WTC11 (cell line): ENCODE data around the gene PCSK4. TPM values are rescaled to one million over a fixed set of nuclear protein-coding genes. Genes with fewer than 3 reads are reported as not detected.

Experiments
- ATAC-seq: fragments of 200-7000 bp; cut with Tn5 transposase; 2 replicates; pipeline ENCODE4 v1.10.0; 2021; ENCODE audit warnings: mild to moderate bottlenecking, moderate library complexity
- CTCF ChIA-PET: fragments of 300-600 bp; sonication (Branson Sonifier 250); formaldehyde crosslinking; loops from one replicate; lab custom pipeline; 2021; ENCODE audit warnings: antibody characterized with exemption; lab: Charles Lee
- POLR2A ChIA-PET: fragments of 350-600 bp; sonication (Branson Sonifier 250); formaldehyde crosslinking; loops from one replicate; lab custom pipeline; 2021; ENCODE audit warnings: antibody characterized with exemption; lab: Charles Lee
- DNase-seq: peaks from one replicate; pipeline ENCODE4 v3.0.0; 2021; ENCODE audit warnings: low spot score
- H3K27ac Mint-ChIP-seq: 2 replicates; pipeline ENCODE4 v1.8.0; 2021; ENCODE audit warnings: mixed read lengths
- H3K27me3 Mint-ChIP-seq: 2 replicates; pipeline ENCODE4 v1.8.0; 2021; ENCODE audit warnings: low read depth, mild to moderate bottlenecking, moderate library complexity, mixed read lengths
- H3K36me3 Mint-ChIP-seq: 2 replicates; pipeline ENCODE4 v1.8.0; 2021; ENCODE audit warnings: mixed read lengths
- H3K4me1 Mint-ChIP-seq: 2 replicates; pipeline ENCODE4 v1.8.0; 2022; ENCODE audit warnings: mixed read lengths
- H3K4me3 Mint-ChIP-seq: 2 replicates; pipeline ENCODE4 v1.8.0; 2021; ENCODE audit warnings: mild to moderate bottlenecking, moderate library complexity, mixed read lengths
- H3K9me3 Mint-ChIP-seq: 2 replicates; pipeline ENCODE4 v1.8.0; 2021; ENCODE audit warnings: mixed read lengths
- ARID4B ChIP-seq: sonication (generic); formaldehyde crosslinking; IDR thresholded peaks from 2 replicates; pipeline ENCODE4 v1.8.0; 2023; ENCODE audit warnings: missing genetic modification reagents, mild to moderate bottlenecking, borderline replicate concordance
- ATF6 ChIP-seq: sonication (generic); formaldehyde crosslinking; IDR thresholded peaks from 2 replicates; pipeline ENCODE4 v1.8.1; 2023; ENCODE audit warnings: mild to moderate bottlenecking, missing genetic modification reagents
- CREM ChIP-seq: sonication (generic); formaldehyde crosslinking; IDR thresholded peaks from 2 replicates; pipeline ENCODE4 v1.8.1; 2022; ENCODE audit warnings: mild to moderate bottlenecking, missing genetic modification reagents, moderate library complexity
- ELF4 ChIP-seq: sonication (generic); formaldehyde crosslinking; IDR thresholded peaks from 2 replicates; pipeline ENCODE4 v1.8.1; 2022; ENCODE audit warnings: low read depth, mild to moderate bottlenecking, moderate library complexity, missing genetic modification reagents
- FOXP1 ChIP-seq: sonication (generic); formaldehyde crosslinking; IDR thresholded peaks from 2 replicates; pipeline ENCODE4 v1.8.0; 2022; ENCODE audit warnings: missing genetic modification reagents, mild to moderate bottlenecking, moderate library complexity, borderline replicate concordance
- GTF2I ChIP-seq: fragments of 250-450 bp; sonication (Bioruptor Pico); conservative IDR thresholded peaks from 2 replicates; pipeline ENCODE4 v1.4.0; 2021; ENCODE audit warnings: mild to moderate bottlenecking
- HMGXB4 ChIP-seq: sonication (generic); formaldehyde crosslinking; IDR thresholded peaks from 2 replicates; pipeline ENCODE4 v1.8.1; 2023; ENCODE audit warnings: mild to moderate bottlenecking, moderate library complexity, missing genetic modification reagents
- MXD4 ChIP-seq: fragments of 250-450 bp; sonication (Bioruptor Pico); IDR thresholded peaks from 2 replicates; pipeline ENCODE4 v1.8.0; 2021; ENCODE audit warnings: mild to moderate bottlenecking, moderate library complexity, borderline replicate concordance
- NR2C2 ChIP-seq: sonication (generic); formaldehyde crosslinking; IDR thresholded peaks from 2 replicates; pipeline ENCODE4 v1.8.0; 2022; ENCODE audit warnings: mild to moderate bottlenecking, missing genetic modification reagents
- SMAD3 ChIP-seq: sonication (generic); formaldehyde crosslinking; IDR thresholded peaks from 2 replicates; pipeline ENCODE4 v1.8.0; 2022; ENCODE audit warnings: missing genetic modification reagents, mild to moderate bottlenecking, borderline replicate concordance
- SP1 ChIP-seq: sonication (generic); formaldehyde crosslinking; conservative IDR thresholded peaks from 2 replicates; pipeline ENCODE4 v1.8.1; 2022; ENCODE audit warnings: missing genetic modification reagents
- ZNF532 ChIP-seq: fragments of 250-450 bp; sonication (Bioruptor Pico); IDR thresholded peaks from 2 replicates; pipeline ENCODE4 v1.9.0; 2021; ENCODE audit warnings: mild to moderate bottlenecking, borderline replicate concordance
- ZNF671 ChIP-seq: fragments of 250-450 bp; sonication (Bioruptor Pico); IDR thresholded peaks from 2 replicates; pipeline ENCODE4 v1.8.0; 2021; ENCODE audit warnings: mild to moderate bottlenecking
- ZSCAN18 ChIP-seq: fragments of 250-450 bp; sonication (Bioruptor Pico); IDR thresholded peaks from 2 replicates; pipeline ENCODE4 v2.1.2; 2022; ENCODE audit warnings: mild to moderate bottlenecking, moderate library complexity
- total RNA-seq: library from RNA; stranded (reverse); gene quantifications from 3 replicates; pipeline ENCODE4 v1.2.3, GENCODE V29; 2021

The PCSK4 gene
- total RNA-seq, 1 experiment from 2014 or later = 22.4 TPM

DNA sequence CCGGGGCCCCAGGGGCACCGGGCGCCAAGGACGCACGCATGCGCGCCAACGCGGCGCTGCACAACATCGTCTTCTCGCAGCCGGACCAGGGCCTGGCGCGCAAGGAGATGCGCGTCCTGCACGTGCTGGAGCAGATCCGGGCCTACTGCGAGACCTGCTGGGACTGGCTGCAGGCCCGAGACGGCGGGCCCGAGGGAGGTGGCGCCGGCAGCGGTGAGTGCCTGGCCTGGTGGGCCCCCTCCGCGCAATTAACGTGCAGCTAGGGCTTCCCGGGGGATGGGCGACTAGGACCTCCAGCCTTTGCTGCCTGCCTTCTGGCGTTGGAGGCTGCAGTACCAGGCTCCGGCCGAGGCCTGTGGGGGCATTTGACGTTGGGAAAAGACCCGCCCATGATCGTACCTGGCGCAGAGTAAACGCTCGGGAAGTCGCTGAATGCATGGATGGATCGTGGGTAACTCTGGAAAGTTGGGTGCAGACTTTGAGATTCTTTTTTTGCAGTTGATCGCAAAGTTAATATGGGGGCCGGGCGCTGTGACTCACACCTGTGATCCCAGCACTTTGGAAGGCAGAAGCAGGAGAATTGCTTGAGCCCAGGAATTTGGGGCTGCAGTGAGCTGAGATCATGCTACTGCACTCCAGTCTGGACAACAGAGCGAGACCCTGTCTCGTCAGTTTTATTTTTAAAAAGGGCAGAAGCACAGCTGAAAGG, 33.0 kb downstream of the PCSK4 start (continued):
- TF ChIP-seq ZNF532 (CRISPR knock-in tag) (no peak), SMAD3 (CRISPR knock-in tag) (no peak), NR2C2 (CRISPR knock-in tag) (no peak)

- no peak for ATAC-seq
- no peak overlapping the region for H3K27ac Mint-ChIP-seq
- CTCF ChIA-PET = interaction anchor here (0.5 to 5.2 kb wide), 27 partner anchors 10 to 701 kb away, joined by 3 to 76 read pairs (median 4); partner anchors contain the start of gene REEP6
- peaks cover 48% of the 10 kb centered on the region for H3K27me3 Mint-ChIP-seq
- peaks cover 6% of the 10 kb centered on the region; the same call in 1 of the 2 replicates for H3K4me1 Mint-ChIP-seq
- TF ChIP-seq CREM (no peak), ELF4 (CRISPR knock-in tag) (no peak), ZNF671 (CRISPR knock-in tag) (no peak), HMGXB4 (CRISPR knock-in tag) (no peak), GTF2I (CRISPR knock-in tag) (no peak)
- TF ChIP-seq, all 79 proteins: peak for 0
- no peak overlapping the region for H3K4me3 Mint-ChIP-seq
- H3K9me3 Mint-ChIP-seq = no peaks in the 10 kb centered on the region
- POLR2A ChIA-PET = interaction anchor here (0.6 to 2.2 kb wide), 12 partner anchors 9 to 212 kb away, joined by 3 to 10 read pairs (median 3); partner anchors contain the start of genes PCSK4 and REEP6
- no peak for DNase-seq
- H3K36me3 Mint-ChIP-seq = no peaks in the 10 kb centered on the region
Measured at GRCh38 chr19:1456121-1456900, 33.8 kb downstream of the PCSK4 start.

DNA sequence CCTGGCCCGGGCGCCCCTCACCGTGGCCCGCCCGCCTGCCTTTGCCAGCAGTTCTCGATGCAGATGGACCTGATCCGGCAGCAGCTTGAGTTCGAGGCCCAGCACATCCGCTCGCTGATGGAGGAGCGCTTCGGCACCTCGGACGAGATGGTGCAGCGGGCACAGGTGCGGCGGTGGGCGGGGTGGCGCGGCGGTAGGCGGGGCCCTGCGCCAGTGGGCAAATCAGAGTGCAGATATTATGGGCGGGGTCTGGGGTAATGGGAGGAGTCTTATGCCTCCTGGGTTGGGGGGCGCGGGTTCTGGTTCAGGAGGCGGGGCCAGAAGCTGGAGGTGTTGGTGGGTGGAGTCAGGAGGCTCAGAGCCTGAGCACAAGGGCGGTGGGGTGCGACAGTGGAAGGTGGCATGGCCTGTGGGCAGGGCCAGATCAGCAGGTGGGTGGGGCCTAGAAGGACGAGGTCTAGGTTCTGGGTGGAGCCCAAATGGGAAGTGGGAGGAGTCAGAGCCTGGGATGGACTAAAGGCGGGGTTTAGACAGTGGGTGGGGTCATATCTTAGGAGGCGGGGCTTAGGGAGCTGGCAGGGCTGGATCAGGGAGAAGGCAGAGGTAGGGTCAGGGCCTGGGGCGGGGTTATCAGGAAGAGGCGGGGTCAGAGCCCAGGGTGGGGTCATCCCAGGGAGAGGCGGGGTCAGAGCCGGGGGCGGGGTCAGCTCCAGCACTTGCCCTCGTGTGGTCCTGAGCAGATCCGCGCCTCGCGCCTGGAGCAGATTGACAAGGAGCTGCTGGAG, 34.6 kb downstream of the PCSK4 start:
- ATAC-seq = peak; percentile 88
- H3K4me3 Mint-ChIP-seq = peak overlapping the region; percentile 47
- H3K36me3 Mint-ChIP-seq = no peaks in the 10 kb centered on the region
- H3K9me3 Mint-ChIP-seq = no peaks in the 10 kb centered on the region
- H3K27me3 Mint-ChIP-seq = peaks cover 55% of the 10 kb centered on the region
- H3K4me1 Mint-ChIP-seq = peaks cover 6% of the 10 kb centered on the region; the same call in 1 of the 2 replicates
- no peak overlapping the region for H3K27ac Mint-ChIP-seq
- peak; percentile 99 for DNase-seq
- POLR2A ChIA-PET = interaction anchor here (0.6 to 2.2 kb wide), 12 partner anchors 9 to 211 kb away, joined by 3 to 10 read pairs (median 3); partner anchors contain the start of genes PCSK4 and REEP6
- CTCF ChIA-PET = interaction anchor here (0.5 to 5.2 kb wide), 27 partner anchors 9 to 702 kb away, joined by 3 to 76 read pairs (median 4); partner anchors contain the start of gene REEP6
- no peak for TF ChIP-seq ZSCAN18 (CRISPR knock-in tag)
- TF ChIP-seq FOXP1 (CRISPR knock-in tag) = peak; percentile 36; the same call in 1 of the 2 replicates
- TF ChIP-seq SP1 (CRISPR knock-in tag) = peak; percentile 79
- TF ChIP-seq ATF6 (CRISPR knock-in tag) = no peak
- TF ChIP-seq ARID4B (CRISPR knock-in tag) = no peak
- TF ChIP-seq MXD4 (CRISPR knock-in tag) = no peak
